NCI-H345 treated with DMSO at 0.1 percent for 48 hours (cell line): ENCODE data around the gene BACE2.
"Not testable (repeated sequence)": the region's sequence is repeated elsewhere in the genome, so short reads cannot be mapped to it uniquely, and the experiment has no call there.

Source experiments
- DNase-seq: peaks from one replicate; lab custom pipeline; 2025; ENCODE audit not compliant: unreplicated experiment; lab: John Stamatoyannopoulos, UW

Gene BACE2

GRCh38 chr21:41260428-41260827 is 92.5 kb downstream of the BACE2 start:
- DNase-seq: no peak

- no peak for DNase-seq
These were observed 99.4 kb downstream of the BACE2 start for GRCh38 chr21:41267346-41267745.

GRCh38 chr21:41269535-41269934 is 101.6 kb downstream of the BACE2 start:
- DNase-seq: no peak

GRCh38 chr21:41277196-41277595 is 109.2 kb downstream of the BACE2 start:
- DNase-seq: no peak

GRCh38 chr21:41277846-41278245 is 109.9 kb downstream of the BACE2 start:
- no peak for DNase-seq

- DNase-seq: no peak
These were observed 112.4 kb downstream of the BACE2 start for GRCh38 chr21:41280115-41280919.

GRCh38 chr21:41282412-41282811 is 114.5 kb downstream of the BACE2 start:
- DNase-seq: no peak

- DNase-seq: peak; percentile 80
These were observed 115.4 kb downstream of the BACE2 start for GRCh38 chr21:41283211-41283818.

GRCh38 chr21:41289431-41289830 is 121.5 kb downstream of the BACE2 start:
- DNase-seq: no peak

- no peak for DNase-seq
These were observed 122.3 kb downstream of the BACE2 start for GRCh38 chr21:41290106-41290799.

GRCh38 chr21:41294548-41295231 is 126.7 kb downstream of the BACE2 start:
- no peak for DNase-seq

GRCh38 chr21:41295721-41296254 is 127.8 kb downstream of the BACE2 start:
- no peak for DNase-seq

- no peak for DNase-seq
These were observed 135.0 kb downstream of the BACE2 start for GRCh38 chr21:41302976-41303375.

- no peak for DNase-seq
These were observed 136.2 kb downstream of the BACE2 start for GRCh38 chr21:41304068-41304720.

- DNase-seq: no peak
These were observed 139.3 kb downstream of the BACE2 start for GRCh38 chr21:41307219-41307618.

- not testable (repeated sequence) for DNase-seq
These were observed 145.6 kb downstream of the BACE2 start for GRCh38 chr21:41313285-41314164.

GRCh38 chr21:41315726-41316125 is 147.8 kb downstream of the BACE2 start:
- DNase-seq: no peak

GRCh38 chr21:41316200-41317062 is 148.5 kb downstream of the BACE2 start, which contains the start of gene FAM3B:
TSS of gene FAM3B (plus strand) at chr21:41316801. CDS start at chr21:41316880, 79 bp downstream.
- DNase-seq: peak; percentile 33

- DNase-seq: no peak
These were observed 149.1 kb downstream of the BACE2 start for GRCh38 chr21:41317063-41317392.
